Prostate gland (tissue), 2 donors: ENCODE results near the gene ADGRD1. TPM values are rescaled to one million over a fixed set of nuclear protein-coding genes. Genes with fewer than 3 reads are reported as not detected.

Experiments
- DNase-seq: peaks from one replicate; pipeline ENCODE4 v3.0.0-alpha.2; 2019; ENCODE audit warnings: low spot score
- H3K27ac ChIP-seq, 2 donors: fragments of 200-600 bp; sonication (generic); 2 replicates each; pipeline ENCODE4 v1.5.1; 2017 to 2019
- H3K27me3 ChIP-seq: fragments of 200-600 bp; sonication (generic); replicated peaks from 2 replicates; pipeline ENCODE4 v1.5.1; 2019; ENCODE audit not compliant: insufficient read depth
- H3K36me3 ChIP-seq, 2 donors: fragments of 200-600 bp; sonication (generic); 1 replicate in 1 of 2; 2 replicates in 1 of 2; pipeline versions ENCODE4 v1.5.1 to v1.8.1; 2017 to 2019
- H3K4me1 ChIP-seq: fragments of 200-600 bp; sonication (generic); replicated peaks from 2 replicates; pipeline ENCODE4 v1.5.1; 2019
- H3K4me3 ChIP-seq, 2 donors: fragments of 200-600 bp; sonication (generic); 2 replicates each; pipeline ENCODE4 v1.5.1; 2017 to 2019
- H3K9me3 ChIP-seq: fragments of 200-600 bp; sonication (generic); 2 replicates; pipeline ENCODE4 v1.5.1; 2017
- POLR2A ChIP-seq: fragments of 450-650 bp; IDR thresholded peaks from one replicate; pipeline ENCODE4 v1.6.1; 2016; ENCODE audit warnings: antibody characterized with exemption, mild to moderate bottlenecking
- POLR2AphosphoS5 ChIP-seq: sonication (generic); formaldehyde crosslinking; IDR thresholded peaks from one replicate; pipeline ENCODE4 v1.6.1; 2017; ENCODE audit warnings: antibody characterized with exemption
- WGBS: methylation state at CpG from one replicate; pipeline ENCODE4 v1.1.5; 2018; 5-methylcytosine and 5-hydroxymethylcytosine counted together
- intact Hi-C: fragments of 100-400 bp; cut with DNase I; formaldehyde crosslinking; loops from one replicate; pipeline ENCODE4 v1.14.2; 2022
- total RNA-seq, 2 donors: library from RNA; depleted of rRNA; stranded (reverse); fragments of >200 nt; gene quantifications; one replicate each; pipeline ENCODE4 v1.1.0, GENCODE V29; 2016
- TF ChIP-seq, protein P1 (sequence below), 4 experiments: fragments of 200-600 bp in 2 of 4; fragments of 450-650 bp in 2 of 4; sonication (generic) in 2 of 4; IDR thresholded peaks; 1 replicate in 3 of 4; 2 replicates in 1 of 4; pipeline ENCODE4 v1.5.1; 2016 to 2019; ENCODE audit warnings: antibody characterized with exemption in 4 of 4, mild to moderate bottlenecking in 2 of 4, moderate library complexity in 2 of 4

ADGRD1 gene
- total RNA-seq, 2 donors from 2014 or later, result 4.3 to 20.9 TPM

GRCh38 chr12:131005161-131006035 lies 51.7 kb downstream of the ADGRD1 start:
- Histone ChIP-seq H3K4me1 (peaks cover 5% of the 10 kb centered on the region), H3K4me3 (no peak overlapping the region), H3K36me3 (no peaks in the 10 kb centered on the region), H3K9me3 (no peaks in the 10 kb centered on the region), H3K27me3 (no peaks in the 10 kb centered on the region), H3K27ac (no peak overlapping the region)
- WGBS, result 84% methylated on average over 18 of the region's 18 CpGs
- TF ChIP-seq POLR2A (no peak), POLR2AphosphoS5 (no peak)
- TF ChIP-seq, protein P1, sequence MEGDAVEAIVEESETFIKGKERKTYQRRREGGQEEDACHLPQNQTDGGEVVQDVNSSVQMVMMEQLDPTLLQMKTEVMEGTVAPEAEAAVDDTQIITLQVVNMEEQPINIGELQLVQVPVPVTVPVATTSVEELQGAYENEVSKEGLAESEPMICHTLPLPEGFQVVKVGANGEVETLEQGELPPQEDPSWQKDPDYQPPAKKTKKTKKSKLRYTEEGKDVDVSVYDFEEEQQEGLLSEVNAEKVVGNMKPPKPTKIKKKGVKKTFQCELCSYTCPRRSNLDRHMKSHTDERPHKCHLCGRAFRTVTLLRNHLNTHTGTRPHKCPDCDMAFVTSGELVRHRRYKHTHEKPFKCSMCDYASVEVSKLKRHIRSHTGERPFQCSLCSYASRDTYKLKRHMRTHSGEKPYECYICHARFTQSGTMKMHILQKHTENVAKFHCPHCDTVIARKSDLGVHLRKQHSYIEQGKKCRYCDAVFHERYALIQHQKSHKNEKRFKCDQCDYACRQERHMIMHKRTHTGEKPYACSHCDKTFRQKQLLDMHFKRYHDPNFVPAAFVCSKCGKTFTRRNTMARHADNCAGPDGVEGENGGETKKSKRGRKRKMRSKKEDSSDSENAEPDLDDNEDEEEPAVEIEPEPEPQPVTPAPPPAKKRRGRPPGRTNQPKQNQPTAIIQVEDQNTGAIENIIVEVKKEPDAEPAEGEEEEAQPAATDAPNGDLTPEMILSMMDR (IDR thresholded peaks at IDR 0.05), result no peak
- intact Hi-C loops, result no loop called here
- no peak for DNase-seq

DNA sequence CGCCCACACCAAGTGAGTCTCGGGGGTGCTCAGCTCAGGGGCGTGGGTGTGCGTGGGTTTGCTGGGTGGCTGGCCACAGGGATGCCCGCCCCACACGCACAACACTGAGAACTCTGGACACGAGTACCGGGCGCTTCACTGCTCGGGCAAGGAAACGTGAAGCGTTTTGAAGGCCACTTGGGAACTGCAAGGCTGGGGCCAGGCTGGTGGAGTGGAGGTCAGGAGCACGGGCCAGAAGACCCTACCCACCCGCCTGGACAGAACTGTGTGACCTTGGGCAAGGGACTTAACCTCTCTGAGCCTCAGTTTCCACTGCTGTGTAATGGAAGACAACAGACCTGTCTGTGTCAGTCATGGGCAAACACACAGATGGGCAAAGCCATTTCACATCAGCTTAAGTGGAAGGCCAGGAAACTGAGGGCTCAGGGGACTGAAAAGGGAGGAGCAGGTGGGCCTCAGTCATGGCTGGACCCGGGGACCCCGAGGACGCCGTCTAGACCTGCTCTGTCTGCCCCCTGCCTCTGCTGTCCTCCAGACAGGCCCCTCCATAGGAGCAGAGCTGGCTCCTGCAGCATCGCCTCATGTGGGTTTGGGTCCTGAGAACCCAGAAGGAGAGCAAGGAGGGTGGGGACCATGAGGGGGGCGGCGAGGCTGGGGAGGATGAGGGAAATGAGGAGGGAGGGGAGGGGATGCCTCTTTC lies 52.5 kb downstream of the ADGRD1 start:
- no peak overlapping the region for H3K27ac ChIP-seq
- intact Hi-C loops, result no loop called here
- H3K27me3 ChIP-seq, result no peaks in the 10 kb centered on the region
- no peaks in the 10 kb centered on the region for H3K9me3 ChIP-seq
- TF ChIP-seq, protein P1 (IDR thresholded peaks at IDR 0.05), result no peak
- TF ChIP-seq POLR2AphosphoS5, result no peak
- TF ChIP-seq POLR2A, result no peak
- H3K4me1 ChIP-seq, result peaks cover 5% of the 10 kb centered on the region
- no peak overlapping the region for H3K4me3 ChIP-seq
- 88% methylated on average over 21 of the region's 21 CpGs for WGBS
- no peaks in the 10 kb centered on the region for H3K36me3 ChIP-seq
- no peak for DNase-seq

- Histone ChIP-seq H3K4me1 (peaks cover 5% of the 10 kb centered on the region), H3K4me3 (no peak overlapping the region), H3K9me3 (no peaks in the 10 kb centered on the region), H3K27me3 (no peaks in the 10 kb centered on the region), H3K36me3 (no peaks in the 10 kb centered on the region), H3K27ac (no peak overlapping the region)
- TF ChIP-seq, protein P1 (IDR thresholded peaks at IDR 0.05), result no peak
- TF ChIP-seq POLR2AphosphoS5 (no peak), POLR2A (no peak)
- 19% methylated on average over 20 of the region's 20 CpGs for WGBS
- intact Hi-C loops, result no loop called here
- peak; percentile 21 for DNase-seq
Measured at GRCh38 chr12:131007031-131007739, 53.5 kb downstream of the ADGRD1 start.

GRCh38 chr12:131007740-131008117 lies 54.0 kb downstream of the ADGRD1 start:
- intact Hi-C loops, result no loop called here
- Histone ChIP-seq H3K9me3 (no peaks in the 10 kb centered on the region), H3K27me3 (no peaks in the 10 kb centered on the region), H3K4me3 (no peak overlapping the region), H3K36me3 (no peaks in the 10 kb centered on the region), H3K4me1 (peaks cover 5% of the 10 kb centered on the region), H3K27ac (no peak overlapping the region)
- no peak for DNase-seq
- TF ChIP-seq, protein P1 (IDR thresholded peaks at IDR 0.05), result no peak
- TF ChIP-seq POLR2A (no peak), POLR2AphosphoS5 (no peak)
- 31% methylated on average over 3 of the region's 3 CpGs for WGBS
